ENCODE results near the gene WDR86. TPM values are rescaled to one million over a fixed set of nuclear protein-coding genes. Genes with fewer than 3 reads are reported as not detected.

Gene WDR86
- total RNA-seq, 1 experiment from 2014 or later: 24.4 TPM

DNA sequence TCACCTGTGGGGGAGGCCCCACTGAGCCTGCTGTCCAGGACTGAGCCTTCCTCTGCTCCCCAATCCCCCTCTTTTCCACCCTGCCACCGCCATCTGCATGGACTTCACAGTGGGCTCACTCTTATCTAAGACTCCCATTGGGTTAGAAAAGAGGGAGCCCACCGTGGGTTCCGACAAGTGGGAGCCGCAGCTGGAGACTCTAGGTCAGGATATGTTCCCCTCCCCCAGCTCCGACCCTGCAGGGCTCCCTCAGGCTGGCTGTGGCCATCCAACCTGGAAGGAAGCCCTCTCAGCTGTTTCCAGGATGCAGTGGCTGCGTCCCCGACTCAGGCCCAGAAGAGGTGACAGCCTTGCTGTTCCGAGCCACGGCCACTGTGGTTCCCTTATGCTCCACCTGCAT, 4.8 kb downstream of the WDR86 start (continued):
- TF ChIP-seq, protein P1, sequence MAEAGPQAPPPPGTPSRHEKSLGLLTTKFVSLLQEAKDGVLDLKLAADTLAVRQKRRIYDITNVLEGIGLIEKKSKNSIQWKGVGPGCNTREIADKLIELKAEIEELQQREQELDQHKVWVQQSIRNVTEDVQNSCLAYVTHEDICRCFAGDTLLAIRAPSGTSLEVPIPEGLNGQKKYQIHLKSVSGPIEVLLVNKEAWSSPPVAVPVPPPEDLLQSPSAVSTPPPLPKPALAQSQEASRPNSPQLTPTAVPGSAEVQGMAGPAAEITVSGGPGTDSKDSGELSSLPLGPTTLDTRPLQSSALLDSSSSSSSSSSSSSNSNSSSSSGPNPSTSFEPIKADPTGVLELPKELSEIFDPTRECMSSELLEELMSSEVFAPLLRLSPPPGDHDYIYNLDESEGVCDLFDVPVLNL (CRISPR knock-in tag; IDR thresholded peaks at IDR 0.05; ENCODE audit: borderline replicate concordance, low read depth): no peak
- TF ChIP-seq ESRRA (CRISPR knock-in tag; IDR thresholded peaks at IDR 0.05; ENCODE audit: borderline replicate concordance) (no peak), ZNF416 (CRISPR knock-in tag; IDR thresholded peaks at IDR 0.05) (no peak)
- TF ChIP-seq, protein P2, sequence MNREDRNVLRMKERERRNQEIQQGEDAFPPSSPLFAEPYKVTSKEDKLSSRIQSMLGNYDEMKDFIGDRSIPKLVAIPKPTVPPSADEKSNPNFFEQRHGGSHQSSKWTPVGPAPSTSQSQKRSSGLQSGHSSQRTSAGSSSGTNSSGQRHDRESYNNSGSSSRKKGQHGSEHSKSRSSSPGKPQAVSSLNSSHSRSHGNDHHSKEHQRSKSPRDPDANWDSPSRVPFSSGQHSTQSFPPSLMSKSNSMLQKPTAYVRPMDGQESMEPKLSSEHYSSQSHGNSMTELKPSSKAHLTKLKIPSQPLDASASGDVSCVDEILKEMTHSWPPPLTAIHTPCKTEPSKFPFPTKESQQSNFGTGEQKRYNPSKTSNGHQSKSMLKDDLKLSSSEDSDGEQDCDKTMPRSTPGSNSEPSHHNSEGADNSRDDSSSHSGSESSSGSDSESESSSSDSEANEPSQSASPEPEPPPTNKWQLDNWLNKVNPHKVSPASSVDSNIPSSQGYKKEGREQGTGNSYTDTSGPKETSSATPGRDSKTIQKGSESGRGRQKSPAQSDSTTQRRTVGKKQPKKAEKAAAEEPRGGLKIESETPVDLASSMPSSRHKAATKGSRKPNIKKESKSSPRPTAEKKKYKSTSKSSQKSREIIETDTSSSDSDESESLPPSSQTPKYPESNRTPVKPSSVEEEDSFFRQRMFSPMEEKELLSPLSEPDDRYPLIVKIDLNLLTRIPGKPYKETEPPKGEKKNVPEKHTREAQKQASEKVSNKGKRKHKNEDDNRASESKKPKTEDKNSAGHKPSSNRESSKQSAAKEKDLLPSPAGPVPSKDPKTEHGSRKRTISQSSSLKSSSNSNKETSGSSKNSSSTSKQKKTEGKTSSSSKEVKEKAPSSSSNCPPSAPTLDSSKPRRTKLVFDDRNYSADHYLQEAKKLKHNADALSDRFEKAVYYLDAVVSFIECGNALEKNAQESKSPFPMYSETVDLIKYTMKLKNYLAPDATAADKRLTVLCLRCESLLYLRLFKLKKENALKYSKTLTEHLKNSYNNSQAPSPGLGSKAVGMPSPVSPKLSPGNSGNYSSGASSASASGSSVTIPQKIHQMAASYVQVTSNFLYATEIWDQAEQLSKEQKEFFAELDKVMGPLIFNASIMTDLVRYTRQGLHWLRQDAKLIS (CRISPR knock-in tag; IDR thresholded peaks at IDR 0.05; ENCODE audit: borderline replicate concordance): no peak
- TF ChIP-seq, protein P3, sequence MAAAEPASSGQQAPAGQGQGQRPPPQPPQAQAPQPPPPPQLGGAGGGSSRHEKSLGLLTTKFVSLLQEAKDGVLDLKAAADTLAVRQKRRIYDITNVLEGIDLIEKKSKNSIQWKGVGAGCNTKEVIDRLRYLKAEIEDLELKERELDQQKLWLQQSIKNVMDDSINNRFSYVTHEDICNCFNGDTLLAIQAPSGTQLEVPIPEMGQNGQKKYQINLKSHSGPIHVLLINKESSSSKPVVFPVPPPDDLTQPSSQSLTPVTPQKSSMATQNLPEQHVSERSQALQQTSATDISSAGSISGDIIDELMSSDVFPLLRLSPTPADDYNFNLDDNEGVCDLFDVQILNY (CRISPR knock-in tag; IDR thresholded peaks at IDR 0.05): no peak

DNA sequence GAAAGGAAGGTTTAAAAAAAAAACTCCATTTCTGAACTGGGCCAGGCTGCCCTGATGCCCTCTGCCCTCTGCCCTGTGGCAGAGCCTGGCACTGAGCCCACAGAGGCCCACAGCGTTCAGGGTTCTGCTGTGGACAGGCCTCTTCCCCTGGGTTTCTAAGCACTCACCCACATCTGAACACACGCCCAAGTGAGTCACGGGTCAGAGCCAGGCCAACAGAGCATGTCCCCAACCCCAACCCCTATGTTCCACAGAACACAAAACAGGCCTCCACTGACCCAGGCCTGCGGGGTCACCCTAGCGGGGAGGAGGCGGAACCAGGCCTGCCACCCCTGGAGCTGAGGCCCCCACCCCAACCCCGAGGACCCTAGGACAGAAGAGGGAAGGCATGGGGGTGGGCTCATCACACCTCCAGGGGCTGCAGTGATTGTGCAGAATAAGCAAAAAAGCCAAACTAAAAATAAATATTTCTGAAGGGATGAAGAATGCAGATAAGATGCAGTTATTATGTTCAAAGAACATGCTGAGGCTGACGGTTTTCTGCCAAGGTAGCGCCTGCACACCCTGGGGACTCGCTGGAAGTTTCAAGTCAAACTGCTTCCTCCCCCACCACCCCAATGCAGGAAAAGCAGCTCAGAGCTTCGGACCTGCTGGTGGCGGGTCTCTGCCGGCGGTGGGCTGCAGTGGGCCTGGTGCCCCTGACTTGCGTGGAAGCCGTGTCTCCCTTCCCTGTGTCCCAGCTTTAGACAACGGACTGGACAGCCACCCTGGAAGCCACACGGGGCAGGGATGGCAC, 5.4 kb downstream of the WDR86 start:
- Mint-ChIP-seq H3K4me3 (no peak overlapping the region), H3K27ac (no peak overlapping the region), H3K4me1 (peaks cover 32% of the 10 kb centered on the region), H3K27me3 (ENCODE audit: low read depth) (peaks cover 5% of the 10 kb centered on the region; the same call in 1 of the 2 replicates), H3K36me3 (no peaks in the 10 kb centered on the region), H3K9me3 (no peaks in the 10 kb centered on the region)
- CTCF ChIA-PET: interaction anchor here (1.4 kb wide), 1 partner anchor 33 kb away, joined by 4 read pairs; no protein-coding TSS in a partner anchor
- no peak for ATAC-seq
- POLR2A ChIA-PET: no interaction called here
- DNase-seq (ENCODE audit: low spot score): no peak
- TF ChIP-seq, protein P4, sequence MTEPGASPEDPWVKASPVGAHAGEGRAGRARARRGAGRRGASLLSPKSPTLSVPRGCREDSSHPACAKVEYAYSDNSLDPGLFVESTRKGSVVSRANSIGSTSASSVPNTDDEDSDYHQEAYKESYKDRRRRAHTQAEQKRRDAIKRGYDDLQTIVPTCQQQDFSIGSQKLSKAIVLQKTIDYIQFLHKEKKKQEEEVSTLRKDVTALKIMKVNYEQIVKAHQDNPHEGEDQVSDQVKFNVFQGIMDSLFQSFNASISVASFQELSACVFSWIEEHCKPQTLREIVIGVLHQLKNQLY (CRISPR knock-in tag; IDR thresholded peaks at IDR 0.05): no peak
- TF ChIP-seq, protein P5, sequence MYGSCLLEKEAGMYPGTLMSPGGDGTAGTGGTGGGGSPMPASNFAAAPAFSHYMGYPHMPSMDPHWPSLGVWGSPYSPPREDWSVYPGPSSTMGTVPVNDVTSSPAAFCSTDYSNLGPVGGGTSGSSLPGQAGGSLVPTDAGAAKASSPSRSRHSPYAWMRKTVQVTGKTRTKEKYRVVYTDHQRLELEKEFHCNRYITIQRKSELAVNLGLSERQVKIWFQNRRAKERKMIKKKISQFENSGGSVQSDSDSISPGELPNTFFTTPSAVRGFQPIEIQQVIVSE (CRISPR knock-in tag; IDR thresholded peaks at IDR 0.05; ENCODE audit: borderline replicate concordance): no peak
- TF ChIP-seq ELF4 (CRISPR knock-in tag; IDR thresholded peaks at IDR 0.05; ENCODE audit: low read depth): no peak
- no peak for TF ChIP-seq OVOL2 (CRISPR knock-in tag; IDR thresholded peaks at IDR 0.05; ENCODE audit: borderline replicate concordance)
- TF ChIP-seq ZNF396 (CRISPR knock-in tag; IDR thresholded peaks at IDR 0.05; ENCODE audit: borderline replicate concordance): no peak
- TF ChIP-seq, protein P6, sequence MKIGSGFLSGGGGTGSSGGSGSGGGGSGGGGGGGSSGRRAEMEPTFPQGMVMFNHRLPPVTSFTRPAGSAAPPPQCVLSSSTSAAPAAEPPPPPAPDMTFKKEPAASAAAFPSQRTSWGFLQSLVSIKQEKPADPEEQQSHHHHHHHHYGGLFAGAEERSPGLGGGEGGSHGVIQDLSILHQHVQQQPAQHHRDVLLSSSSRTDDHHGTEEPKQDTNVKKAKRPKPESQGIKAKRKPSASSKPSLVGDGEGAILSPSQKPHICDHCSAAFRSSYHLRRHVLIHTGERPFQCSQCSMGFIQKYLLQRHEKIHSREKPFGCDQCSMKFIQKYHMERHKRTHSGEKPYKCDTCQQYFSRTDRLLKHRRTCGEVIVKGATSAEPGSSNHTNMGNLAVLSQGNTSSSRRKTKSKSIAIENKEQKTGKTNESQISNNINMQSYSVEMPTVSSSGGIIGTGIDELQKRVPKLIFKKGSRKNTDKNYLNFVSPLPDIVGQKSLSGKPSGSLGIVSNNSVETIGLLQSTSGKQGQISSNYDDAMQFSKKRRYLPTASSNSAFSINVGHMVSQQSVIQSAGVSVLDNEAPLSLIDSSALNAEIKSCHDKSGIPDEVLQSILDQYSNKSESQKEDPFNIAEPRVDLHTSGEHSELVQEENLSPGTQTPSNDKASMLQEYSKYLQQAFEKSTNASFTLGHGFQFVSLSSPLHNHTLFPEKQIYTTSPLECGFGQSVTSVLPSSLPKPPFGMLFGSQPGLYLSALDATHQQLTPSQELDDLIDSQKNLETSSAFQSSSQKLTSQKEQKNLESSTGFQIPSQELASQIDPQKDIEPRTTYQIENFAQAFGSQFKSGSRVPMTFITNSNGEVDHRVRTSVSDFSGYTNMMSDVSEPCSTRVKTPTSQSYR (CRISPR knock-in tag; IDR thresholded peaks at IDR 0.05): no peak
- TF ChIP-seq ZNF219 (CRISPR knock-in tag; IDR thresholded peaks at IDR 0.05; ENCODE audit: borderline replicate concordance): no peak
- no peak for TF ChIP-seq TP53 (CRISPR knock-in tag; IDR thresholded peaks at IDR 0.05)
- TF ChIP-seq, protein P7, sequence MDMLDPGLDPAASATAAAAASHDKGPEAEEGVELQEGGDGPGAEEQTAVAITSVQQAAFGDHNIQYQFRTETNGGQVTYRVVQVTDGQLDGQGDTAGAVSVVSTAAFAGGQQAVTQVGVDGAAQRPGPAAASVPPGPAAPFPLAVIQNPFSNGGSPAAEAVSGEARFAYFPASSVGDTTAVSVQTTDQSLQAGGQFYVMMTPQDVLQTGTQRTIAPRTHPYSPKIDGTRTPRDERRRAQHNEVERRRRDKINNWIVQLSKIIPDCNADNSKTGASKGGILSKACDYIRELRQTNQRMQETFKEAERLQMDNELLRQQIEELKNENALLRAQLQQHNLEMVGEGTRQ (CRISPR knock-in tag; IDR thresholded peaks at IDR 0.05): no peak
- TF ChIP-seq, protein P8, sequence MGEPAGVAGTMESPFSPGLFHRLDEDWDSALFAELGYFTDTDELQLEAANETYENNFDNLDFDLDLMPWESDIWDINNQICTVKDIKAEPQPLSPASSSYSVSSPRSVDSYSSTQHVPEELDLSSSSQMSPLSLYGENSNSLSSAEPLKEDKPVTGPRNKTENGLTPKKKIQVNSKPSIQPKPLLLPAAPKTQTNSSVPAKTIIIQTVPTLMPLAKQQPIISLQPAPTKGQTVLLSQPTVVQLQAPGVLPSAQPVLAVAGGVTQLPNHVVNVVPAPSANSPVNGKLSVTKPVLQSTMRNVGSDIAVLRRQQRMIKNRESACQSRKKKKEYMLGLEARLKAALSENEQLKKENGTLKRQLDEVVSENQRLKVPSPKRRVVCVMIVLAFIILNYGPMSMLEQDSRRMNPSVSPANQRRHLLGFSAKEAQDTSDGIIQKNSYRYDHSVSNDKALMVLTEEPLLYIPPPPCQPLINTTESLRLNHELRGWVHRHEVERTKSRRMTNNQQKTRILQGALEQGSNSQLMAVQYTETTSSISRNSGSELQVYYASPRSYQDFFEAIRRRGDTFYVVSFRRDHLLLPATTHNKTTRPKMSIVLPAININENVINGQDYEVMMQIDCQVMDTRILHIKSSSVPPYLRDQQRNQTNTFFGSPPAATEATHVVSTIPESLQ (CRISPR knock-in tag; IDR thresholded peaks at IDR 0.05): no peak
- no peak for TF ChIP-seq ZNF232 (CRISPR knock-in tag; IDR thresholded peaks at IDR 0.05)
- TF ChIP-seq, protein P9, sequence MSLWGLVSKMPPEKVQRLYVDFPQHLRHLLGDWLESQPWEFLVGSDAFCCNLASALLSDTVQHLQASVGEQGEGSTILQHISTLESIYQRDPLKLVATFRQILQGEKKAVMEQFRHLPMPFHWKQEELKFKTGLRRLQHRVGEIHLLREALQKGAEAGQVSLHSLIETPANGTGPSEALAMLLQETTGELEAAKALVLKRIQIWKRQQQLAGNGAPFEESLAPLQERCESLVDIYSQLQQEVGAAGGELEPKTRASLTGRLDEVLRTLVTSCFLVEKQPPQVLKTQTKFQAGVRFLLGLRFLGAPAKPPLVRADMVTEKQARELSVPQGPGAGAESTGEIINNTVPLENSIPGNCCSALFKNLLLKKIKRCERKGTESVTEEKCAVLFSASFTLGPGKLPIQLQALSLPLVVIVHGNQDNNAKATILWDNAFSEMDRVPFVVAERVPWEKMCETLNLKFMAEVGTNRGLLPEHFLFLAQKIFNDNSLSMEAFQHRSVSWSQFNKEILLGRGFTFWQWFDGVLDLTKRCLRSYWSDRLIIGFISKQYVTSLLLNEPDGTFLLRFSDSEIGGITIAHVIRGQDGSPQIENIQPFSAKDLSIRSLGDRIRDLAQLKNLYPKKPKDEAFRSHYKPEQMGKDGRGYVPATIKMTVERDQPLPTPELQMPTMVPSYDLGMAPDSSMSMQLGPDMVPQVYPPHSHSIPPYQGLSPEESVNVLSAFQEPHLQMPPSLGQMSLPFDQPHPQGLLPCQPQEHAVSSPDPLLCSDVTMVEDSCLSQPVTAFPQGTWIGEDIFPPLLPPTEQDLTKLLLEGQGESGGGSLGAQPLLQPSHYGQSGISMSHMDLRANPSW (CRISPR knock-in tag; conservative IDR thresholded peaks at IDR 0.05; ENCODE audit: low read depth): no peak
